ENCODE data around the gene MOCS2. TPM values are rescaled to one million over a fixed set of nuclear protein-coding genes. Genes with fewer than 3 reads are reported as not detected.

MOCS2 gene
- total and polyA plus RNA-seq, 2 donors from 2014 or later = 52.2 to 168 TPM

DNA sequence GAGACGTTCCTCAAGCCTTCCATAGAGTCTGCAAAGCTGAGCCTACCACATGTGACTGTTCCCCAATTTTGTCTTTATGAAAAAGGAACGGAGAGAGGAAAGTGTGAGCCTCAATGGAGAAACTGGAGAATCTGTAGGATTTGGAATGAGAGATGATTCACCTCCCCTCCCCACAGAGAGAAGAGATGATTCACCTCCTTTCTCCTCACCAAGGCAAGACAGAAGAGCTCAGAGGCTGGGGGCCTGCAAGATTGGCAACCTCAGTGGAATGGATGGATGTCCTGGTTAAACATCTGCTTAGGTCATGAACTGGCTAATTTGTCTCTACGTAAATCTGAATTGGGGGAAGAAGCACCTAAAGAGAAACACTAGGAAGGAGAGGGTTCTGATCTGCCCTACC, 17.0 kb upstream of the MOCS2 start:
- H3K27ac ChIP-seq (ENCODE audit: low read depth in 2 of 2, low read length in 2 of 2) = no peak overlapping the region

DNA sequence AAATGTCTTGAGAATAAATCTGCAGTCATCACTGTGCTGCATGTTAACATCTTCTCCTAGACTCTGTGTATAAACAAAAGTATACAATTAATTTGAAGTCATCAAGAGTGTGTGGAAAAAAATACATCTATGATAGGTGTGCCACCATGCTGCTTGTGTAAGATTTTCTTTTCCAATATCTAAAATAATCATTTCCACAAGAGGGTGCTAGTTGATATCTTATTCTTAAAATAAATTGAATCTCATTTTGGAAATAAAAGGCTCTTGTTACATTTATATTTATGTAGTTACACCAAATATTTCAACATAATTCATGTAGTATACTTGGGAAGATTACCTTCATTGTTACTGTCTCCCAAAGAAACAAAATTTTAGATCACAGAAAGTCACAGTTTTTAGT, 14.1 kb upstream of the MOCS2 start:
- no peak for TF ChIP-seq CTCF (IDR thresholded peaks at IDR 0.05; ENCODE audit: borderline replicate concordance, extremely low read depth, insufficient read depth)
- H3K9ac ChIP-seq (ENCODE audit: low read length in 3 of 3) = no peak overlapping the region
- H3K4me3 ChIP-seq (ENCODE audit: low read length in 3 of 3) = no peak overlapping the region
- intact Hi-C loops (cut with DNase I) = no loop called here
- H3K27ac ChIP-seq (ENCODE audit: low read depth in 2 of 2, low read length in 2 of 2) = no peak overlapping the region
- H3K9me3 ChIP-seq (ENCODE audit: control insufficient read depth in 2 of 3, insufficient read depth in 1 of 3, low read length in 3 of 3) = no peaks in the 10 kb centered on the region
- H3K36me3 ChIP-seq (ENCODE audit: control insufficient read depth in 2 of 3, insufficient read depth in 3 of 3, low read length in 3 of 3) = no peaks in the 10 kb centered on the region
- peak; percentile 70 for FAIRE-seq
- no peaks in the 10 kb centered on the region for H3K27me3 ChIP-seq (ENCODE audit: control insufficient read depth, insufficient read depth, low read length)
- DNase-seq = no peak
- no peaks in the 10 kb centered on the region for H3K4me1 ChIP-seq (ENCODE audit: control insufficient read depth in 2 of 3, insufficient read depth in 2 of 3, low read depth in 1 of 3, low read length in 3 of 3)

More for the DNA sequence above, 17.0 kb upstream of the MOCS2 start:
- no peaks in the 10 kb centered on the region for H3K9me3 ChIP-seq (ENCODE audit: control insufficient read depth in 2 of 3, insufficient read depth in 1 of 3, low read length in 3 of 3)
- DNase-seq (no peak), FAIRE-seq (no peak)
- TF ChIP-seq CTCF (IDR thresholded peaks at IDR 0.05; ENCODE audit: borderline replicate concordance, extremely low read depth, insufficient read depth) = no peak
- H3K4me3 ChIP-seq (ENCODE audit: low read length in 3 of 3) = no peak overlapping the region
- no peaks in the 10 kb centered on the region for H3K27me3 ChIP-seq (ENCODE audit: control insufficient read depth, insufficient read depth, low read length)
- intact Hi-C loops (cut with DNase I) = no loop called here
- H3K4me1 ChIP-seq (ENCODE audit: control insufficient read depth in 2 of 3, insufficient read depth in 2 of 3, low read depth in 1 of 3, low read length in 3 of 3) = no peaks in the 10 kb centered on the region
- no peak overlapping the region for H3K9ac ChIP-seq (ENCODE audit: low read length in 3 of 3)
- no peaks in the 10 kb centered on the region for H3K36me3 ChIP-seq (ENCODE audit: control insufficient read depth in 2 of 3, insufficient read depth in 3 of 3, low read length in 3 of 3)

DNA sequence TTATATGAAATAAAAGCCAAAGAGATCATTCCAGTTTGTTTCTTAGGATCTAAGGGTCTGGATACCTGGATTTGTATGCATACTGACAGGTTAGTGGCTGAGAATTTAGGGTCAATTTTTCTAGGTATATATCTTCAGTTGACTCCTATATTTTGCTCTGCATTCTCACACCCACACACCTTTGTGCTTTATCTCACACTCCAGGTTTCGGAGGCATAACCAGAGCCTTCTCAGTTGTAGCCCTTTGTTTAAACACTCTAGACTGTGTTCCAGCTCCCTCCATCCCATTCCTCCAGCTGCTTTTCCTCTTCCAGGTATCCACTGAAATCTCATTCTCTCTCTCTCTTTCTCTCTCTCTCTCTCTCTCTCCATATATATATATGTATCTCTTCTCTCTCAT, 10.6 kb upstream of the MOCS2 start:
- intact Hi-C loops (cut with DNase I) = no loop called here

More for the DNA sequence above, 10.6 kb upstream of the MOCS2 start:
- H3K27ac ChIP-seq (ENCODE audit: low read depth in 2 of 2, low read length in 2 of 2) = no peak overlapping the region
- H3K4me1 ChIP-seq (ENCODE audit: control insufficient read depth in 2 of 3, insufficient read depth in 2 of 3, low read depth in 1 of 3, low read length in 3 of 3) = no peaks in the 10 kb centered on the region
- H3K4me3 ChIP-seq (ENCODE audit: low read length in 3 of 3) = no peak overlapping the region
- DNase-seq (no peak), FAIRE-seq (no peak)
- no peak for TF ChIP-seq CTCF (IDR thresholded peaks at IDR 0.05; ENCODE audit: borderline replicate concordance, extremely low read depth, insufficient read depth)
- no peak overlapping the region for H3K9ac ChIP-seq (ENCODE audit: low read length in 3 of 3)
- no peaks in the 10 kb centered on the region for H3K27me3 ChIP-seq (ENCODE audit: control insufficient read depth, insufficient read depth, low read length)
- H3K36me3 ChIP-seq (ENCODE audit: control insufficient read depth in 2 of 3, insufficient read depth in 3 of 3, low read length in 3 of 3) = no peaks in the 10 kb centered on the region
- H3K9me3 ChIP-seq (ENCODE audit: control insufficient read depth in 2 of 3, insufficient read depth in 1 of 3, low read length in 3 of 3) = no peaks in the 10 kb centered on the region
